ENCODE data around the gene NCAPG2.
A peak's percentile ranks its signal among the peaks of the same experiment; 100 is the strongest.
"Not testable (repeated sequence)": the region's sequence is repeated elsewhere in the genome, so short reads cannot be mapped to it uniquely, and the experiment has no call there.

The NCAPG2 gene

GRCh38 chr7:158664406-158664805, 40.2 kb downstream of the NCAPG2 start:
- DNase-seq: no peak

DNA sequence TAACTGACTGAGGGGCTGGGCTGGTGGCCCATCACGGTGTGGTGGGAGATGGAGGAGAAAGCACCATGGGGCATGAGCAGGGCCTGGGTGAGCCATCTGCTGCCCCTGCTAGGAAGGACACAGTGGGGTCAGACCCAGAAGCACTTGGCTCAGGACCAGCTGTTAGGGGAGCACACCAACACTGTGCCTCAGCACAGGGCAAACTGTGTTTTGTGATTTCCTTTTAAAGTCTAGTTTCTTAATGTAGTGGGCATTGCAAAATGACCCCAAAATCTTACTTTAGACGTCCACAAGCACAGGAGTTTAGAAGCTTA, 41.2 kb downstream of the NCAPG2 start:
- no peak for DNase-seq

DNA sequence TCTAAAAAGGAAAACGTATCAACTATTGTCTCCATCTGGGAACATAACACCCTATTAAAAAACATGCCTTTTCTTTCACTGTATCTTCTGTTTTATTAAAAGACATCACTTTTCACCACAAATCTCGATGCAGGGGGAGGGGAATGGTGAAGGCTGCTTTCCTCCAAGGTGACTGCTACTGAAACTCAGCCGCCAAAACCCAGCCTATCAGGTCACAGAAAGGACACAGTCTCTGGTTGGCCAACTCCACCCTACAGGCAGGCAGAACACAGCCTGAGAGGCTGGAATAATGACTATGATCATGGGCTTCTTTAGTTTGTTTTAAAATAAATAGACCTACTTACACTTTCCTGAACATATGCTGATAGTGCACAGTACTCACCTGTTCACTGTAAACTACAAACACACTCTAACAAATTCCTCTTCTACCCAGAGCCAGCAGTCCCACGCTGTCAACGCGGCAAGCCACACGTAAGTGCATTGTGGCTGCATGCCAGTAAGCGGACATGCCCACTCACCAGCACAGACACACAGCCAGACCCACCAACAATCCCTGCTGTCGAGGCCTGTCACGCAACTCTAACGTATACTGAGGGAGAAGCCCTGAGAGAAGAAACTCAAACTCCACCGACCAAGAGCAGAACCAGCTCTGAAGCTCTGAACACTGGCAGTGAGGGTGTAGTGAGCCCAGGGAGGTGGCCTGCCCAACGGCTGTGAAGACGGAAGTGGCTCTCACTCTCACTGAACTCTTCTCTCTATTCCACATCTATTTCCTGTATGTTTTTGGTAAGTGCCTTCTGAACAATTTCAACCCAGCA, 41.8 kb downstream of the NCAPG2 start:
- peak in 1 of 2 donors; percentile 16 for DNase-seq

- DNase-seq: no peak
Measured at GRCh38 chr7:158658475-158658874, 46.1 kb downstream of the NCAPG2 start.

- DNase-seq: no peak
Measured at GRCh38 chr7:158657189-158657746, 47.3 kb downstream of the NCAPG2 start.

- peak in 1 of 2 donors; percentile 29 for DNase-seq
Measured at GRCh38 chr7:158655931-158656441, 48.6 kb downstream of the NCAPG2 start.

DNA sequence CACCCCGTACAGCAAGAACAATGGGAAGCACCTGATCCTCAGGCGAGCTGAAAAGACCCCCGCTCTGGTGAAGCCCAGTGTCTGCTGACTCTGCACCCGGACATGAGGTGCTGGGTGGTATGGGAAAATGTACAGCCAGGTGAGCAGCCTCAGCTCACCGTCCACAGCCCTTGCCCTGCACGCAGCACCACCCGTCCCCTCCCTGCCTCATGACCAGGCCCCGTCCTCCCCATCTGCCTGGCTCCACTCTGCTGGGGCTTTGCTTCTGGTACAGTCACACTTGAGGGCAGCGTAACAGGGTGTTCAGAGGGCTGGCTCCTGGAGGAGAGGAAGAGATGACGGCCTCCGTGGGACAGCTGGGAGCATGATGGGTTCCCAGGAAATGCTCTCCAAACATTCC, 49.1 kb downstream of the NCAPG2 start:
- no peak for DNase-seq

GRCh38 chr7:158651968-158652565, 52.5 kb downstream of the NCAPG2 start:
- DNase-seq: no peak

DNA sequence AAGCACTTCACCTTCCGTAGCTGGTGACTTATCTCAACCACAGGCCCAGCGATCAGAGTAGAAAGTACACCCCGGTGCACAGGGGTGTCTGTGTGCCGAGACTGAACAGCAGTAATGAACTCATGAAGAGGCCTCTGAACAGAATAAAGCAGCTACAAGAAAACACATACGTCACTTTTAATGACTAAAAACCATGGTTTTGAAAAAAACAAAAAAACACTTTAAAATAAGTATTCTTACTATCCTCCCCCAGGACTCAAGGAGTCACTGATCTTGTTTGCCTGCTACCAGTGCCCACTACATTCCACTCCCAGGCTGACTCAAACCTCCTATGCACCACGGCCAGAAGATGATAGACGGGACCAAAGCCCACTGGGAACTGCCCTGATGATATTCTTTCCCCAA, 53.8 kb downstream of the NCAPG2 start:
- DNase-seq: peak in 1 of 2 donors; percentile 3

- DNase-seq: no peak
Measured at GRCh38 chr7:158649279-158649678, 55.3 kb downstream of the NCAPG2 start.

GRCh38 chr7:158648787-158649186, 55.8 kb downstream of the NCAPG2 start:
- no peak for DNase-seq

GRCh38 chr7:158648168-158648567, 56.4 kb downstream of the NCAPG2 start:
- no peak for DNase-seq

DNA sequence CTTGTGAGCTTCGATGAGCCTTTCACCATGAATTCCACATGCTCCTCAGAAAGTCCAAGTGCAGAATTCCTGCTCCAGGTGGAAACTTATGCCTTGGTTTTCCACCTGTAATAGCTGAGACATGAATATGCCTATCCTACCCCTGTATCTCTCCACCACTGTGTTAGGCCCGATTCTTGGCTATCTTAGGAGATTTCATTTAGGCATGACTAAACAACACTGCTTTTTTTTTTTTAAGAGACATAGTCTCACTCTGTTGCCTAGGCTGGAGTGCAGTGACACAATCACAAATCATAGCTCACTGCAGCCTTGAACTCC, 57.2 kb downstream of the NCAPG2 start:
- DNase-seq: no peak

DNA sequence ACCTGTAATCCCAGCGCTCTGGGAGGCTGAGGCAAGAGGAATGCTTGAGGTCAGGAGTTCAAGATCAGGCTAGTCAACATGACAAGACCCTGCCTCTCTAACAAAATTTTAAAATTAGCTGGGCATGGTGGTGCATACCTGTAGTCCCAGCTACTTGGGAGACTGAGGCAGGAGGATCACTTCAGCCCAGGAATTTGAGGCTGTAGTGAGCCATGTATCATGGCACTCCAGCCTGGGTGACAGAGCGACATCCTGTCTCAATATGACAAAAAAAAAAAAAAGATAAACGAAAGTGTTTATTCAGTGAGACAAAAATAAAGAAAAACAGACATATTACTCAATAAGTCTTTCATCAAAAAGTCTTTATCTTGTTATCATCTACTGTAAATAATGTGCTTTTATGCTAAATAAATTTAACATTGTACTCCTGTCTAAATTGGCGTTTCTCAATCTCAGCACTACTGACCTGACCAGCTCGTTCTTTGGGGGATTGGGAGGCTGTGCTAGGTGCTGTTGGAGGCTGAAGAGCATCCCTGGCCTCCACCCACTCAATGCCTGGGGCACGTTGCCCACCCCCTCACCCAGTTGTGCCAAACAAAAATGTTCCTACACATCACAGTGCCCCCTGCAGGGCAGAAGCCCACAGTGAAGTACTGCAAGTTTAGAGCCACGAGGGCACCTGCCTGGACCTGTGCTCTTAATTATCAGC, 57.7 kb downstream of the NCAPG2 start:
- DNase-seq: no peak

- DNase-seq: no peak
Measured at GRCh38 chr7:158645842-158646241, 58.8 kb downstream of the NCAPG2 start.

- DNase-seq: no peak
Measured at GRCh38 chr7:158642149-158642548, 62.5 kb downstream of the NCAPG2 start.

- no peak for DNase-seq
Measured at GRCh38 chr7:158638001-158638400, 66.6 kb downstream of the NCAPG2 start.

- DNase-seq: no peak
Measured at GRCh38 chr7:158633055-158633956, 71.3 kb downstream of the NCAPG2 start.

GRCh38 chr7:158631574-158632195, 72.9 kb downstream of the NCAPG2 start:
- no peak for DNase-seq

GRCh38 chr7:158626289-158626688, 78.3 kb downstream of the NCAPG2 start:
- not testable (repeated sequence) for DNase-seq

- DNase-seq: no peak
Measured at GRCh38 chr7:158623241-158623640, 81.4 kb downstream of the NCAPG2 start.

DNA sequence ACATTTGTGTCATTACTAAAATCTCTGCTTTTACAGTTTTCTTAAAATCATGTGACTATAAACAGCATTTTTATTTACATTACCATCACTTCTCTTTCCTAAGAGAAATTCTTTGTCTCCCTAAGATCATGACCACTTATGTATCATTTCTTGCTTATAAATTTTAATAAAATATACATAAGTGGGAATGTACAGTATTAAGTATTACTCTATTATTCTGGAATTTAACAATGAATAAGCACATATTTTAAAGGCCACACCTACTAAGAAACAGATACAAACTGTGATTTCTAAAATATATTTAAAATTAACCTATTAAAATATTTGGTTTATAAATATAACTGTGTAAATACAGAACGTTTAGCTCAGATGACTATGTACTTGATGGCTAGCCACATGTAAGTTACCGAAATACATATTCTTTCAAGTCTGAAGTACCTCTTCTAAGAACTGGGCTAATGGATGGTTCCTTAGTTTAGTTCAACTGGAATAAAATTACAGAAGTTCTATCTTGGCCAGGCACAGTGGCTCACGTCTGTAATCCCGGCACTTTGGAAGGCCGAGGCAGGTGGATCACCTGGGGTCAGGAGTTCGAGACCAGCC, 83.7 kb downstream of the NCAPG2 start:
- DNase-seq: no peak

Data from CD4-positive, alpha-beta T cell treated with Interleukin-4 for 1 hour (primary cell).